ENCODE data around the gene ECM2. TPM values are rescaled to one million over a fixed set of nuclear protein-coding genes. Genes with fewer than 3 reads are reported as not detected.

The ECM2 gene
- total and polyA plus RNA-seq, 2 of the 8 experiments (the other 6 are each of a cell fraction or from before 2014, with no cell fraction given) = not detected

DNA sequence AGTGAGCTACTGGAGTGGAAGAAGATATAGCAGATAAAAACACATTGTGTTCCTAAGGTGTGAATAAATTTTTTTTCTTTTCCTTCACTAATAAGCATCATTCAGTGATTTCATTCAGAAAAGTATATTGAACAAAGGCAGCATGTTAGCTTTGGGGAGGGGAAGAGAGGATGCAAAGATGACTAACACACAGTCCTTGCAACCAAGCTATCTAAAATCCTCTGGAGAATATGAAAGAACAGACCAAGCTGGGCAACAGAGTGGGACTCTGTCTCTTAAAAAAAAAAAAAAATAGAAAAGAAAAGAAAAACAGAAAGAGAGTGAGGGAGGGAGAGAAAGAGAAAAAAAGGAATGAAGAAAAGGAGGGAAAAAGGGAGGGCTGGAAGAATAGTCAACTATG is 89.3 kb downstream of the ECM2 start:
- H3K27ac ChIP-seq (ENCODE audit: low read depth, low read length) = no peak overlapping the region
- peaks cover 0 to 2% (median 0%) of the 10 kb centered on the region in 4 experiments; a peak in 1 of 7 replicates for H3K4me1 ChIP-seq (replicated peaks in 1 of 4; ENCODE audit: control insufficient read depth in 3 of 4, insufficient read depth in 4 of 4, low read length in 3 of 4)
- DNase-seq (ENCODE audit: low read depth in 1 of 2, low spot score in 2 of 2) (no peak), FAIRE-seq (no peak)
- no peak overlapping the region for H2AFZ ChIP-seq (ENCODE audit: low read length)
- H3K4me3 ChIP-seq (ENCODE audit: extremely low read depth in 1 of 4, insufficient read depth in 2 of 4, low read depth in 3 of 4, low read length in 4 of 4) = no peak overlapping the region
- TF ChIP-seq RNF2 (IDR thresholded peaks at IDR 0.05; ENCODE audit: borderline replicate concordance, low read depth, low read length, missing control alignments, poor library complexity, severe bottlenecking) = no peak
- ChIA-PET POLR2A (ENCODE audit: partially characterized antibody) (interaction anchor here (1.6 kb wide), 1 partner anchor 121 kb away, joined by 6 read pairs; the partner anchor contains the start of genes CENPP and NOL8), CTCF (ENCODE audit: partially characterized antibody) (interaction anchor here (0.7 to 2.1 kb wide), 6 partner anchors 9 to 971 kb away, joined by 3 to 9 read pairs (median 4); no protein-coding TSS in a partner anchor)
- H2BK15ac ChIP-seq (ENCODE audit: low read length) = no peak overlapping the region
- no peaks in the 10 kb centered on the region for H3K23me2 ChIP-seq (ENCODE audit: low read depth, low read length)
- no peaks in the 10 kb centered on the region; a peak in 1 of 4 replicates for H3K9me3 ChIP-seq (ENCODE audit: insufficient read depth in 2 of 2, low read depth in 1 of 2, low read length in 1 of 2)
- no peak overlapping the region for H3K23ac ChIP-seq (ENCODE audit: insufficient read length)
- no peak overlapping the region for H2BK5ac ChIP-seq (ENCODE audit: low read depth, low read length)
- H2AK5ac ChIP-seq (ENCODE audit: low read depth, low read length) = no peak overlapping the region
- H3K56ac ChIP-seq (replicated peaks; ENCODE audit: insufficient read length, low read depth, low read length) = no peak overlapping the region
- H2BK120ac ChIP-seq (replicated peaks; ENCODE audit: low read depth, low read length) = no peak overlapping the region
- H3K79me2 ChIP-seq (ENCODE audit: control insufficient read depth in 1 of 2, insufficient read depth in 2 of 2, low read length in 2 of 2) = no peaks in the 10 kb centered on the region
- no peak overlapping the region for H3K4ac ChIP-seq (replicated peaks; ENCODE audit: insufficient read length, low read depth, low read length)
- H3K36me3 ChIP-seq (ENCODE audit: control insufficient read depth in 2 of 4, insufficient read depth in 4 of 4, low read length in 3 of 4) = no peaks in the 10 kb centered on the region
- H2BK12ac ChIP-seq (ENCODE audit: low read depth, low read length) = no peak overlapping the region
- no peak overlapping the region for H3K18ac ChIP-seq (ENCODE audit: extremely low read depth, low read length)
- no peaks in the 10 kb centered on the region for H3K79me1 ChIP-seq (ENCODE audit: low read depth, low read length)
- no peak overlapping the region for H3K4me2 ChIP-seq (ENCODE audit: insufficient read depth in 1 of 2, low read depth in 2 of 2, low read length in 2 of 2)
- no peaks in the 10 kb centered on the region for H4K20me1 ChIP-seq (replicated peaks in 1 of 2; ENCODE audit: control insufficient read depth in 1 of 2, insufficient read depth in 2 of 2, low read length in 2 of 2)
- no peak overlapping the region for H3K14ac ChIP-seq (ENCODE audit: insufficient read length)
- H3K27me3 ChIP-seq (replicated peaks in 1 of 4; ENCODE audit: control insufficient read depth in 3 of 4, extremely low read depth in 1 of 4, insufficient read depth in 3 of 4, low read length in 3 of 4) = no peaks in the 10 kb centered on the region
- no peak overlapping the region for H3K9ac ChIP-seq (replicated peaks in 1 of 4; ENCODE audit: extremely low read depth in 1 of 4, low read depth in 3 of 4, low read length in 3 of 4)
- no peak overlapping the region for H4K91ac ChIP-seq (replicated peaks; ENCODE audit: insufficient read length, low read length)
- no peak overlapping the region for H4K5ac ChIP-seq (ENCODE audit: insufficient read length, low read depth, low read length)
- H4K8ac ChIP-seq (ENCODE audit: extremely low read depth, insufficient read depth, low read length) = no peak overlapping the region
- no peak overlapping the region for H2BK20ac ChIP-seq (ENCODE audit: low read length)

Small RNA genes within 50 kb of the gene (microRNA-seq; reads per million reads assigned to microRNA genes)
- gene MIR4670 (ENCODE audit: borderline microRNAs expressed in 2 of 2, borderline number of aligned reads in 2 of 2, borderline replicate concordance in 1 of 2) = 0 reads per million in 2 experiments

Small RNA genes within 50 kb of the gene (small RNA-seq; reads per million reads assigned to genes)
- not detected for gene AL157827.1 (ENCODE audit: insufficient read depth)
- not detected for gene MIR4670 (ENCODE audit: insufficient read depth)

Other genes starting within 250 kb of the ECM2 start
- 224 and 243 TPM in 2 replicates for gene IARS1, start 242.3 kb downstream of the ECM2 start, total RNA-seq (2021; fragmentation: NEBNext Ultra II Directional; extraction: Animal tissue kit (Norgen Biotek cat#: 25700))
- 64.9 and 74.9 TPM in 2 replicates for gene IARS1, start 242.3 kb downstream of the ECM2 start, polyA plus RNA-seq (2011; rRNA removed)
- gene NOL8, start 210.6 kb downstream of the ECM2 start, total RNA-seq (2021; fragmentation: NEBNext Ultra II Directional; extraction: Animal tissue kit (Norgen Biotek cat#: 25700)) = 30.4 and 31.8 TPM in 2 replicates
- 3.0 and 6.2 TPM in 2 replicates for gene NOL8, start 210.6 kb downstream of the ECM2 start, polyA plus RNA-seq (2011; rRNA removed)
- 9.9 and 10.8 TPM in 2 replicates for gene CENPP, start 210.0 kb downstream of the ECM2 start, total RNA-seq (2021; fragmentation: NEBNext Ultra II Directional; extraction: Animal tissue kit (Norgen Biotek cat#: 25700))
- 2.2 and 2.7 TPM in 2 replicates for gene CENPP, start 210.0 kb downstream of the ECM2 start, polyA plus RNA-seq (2011; rRNA removed)
- not detected in 2 replicates for gene OGN, start 131.4 kb downstream of the ECM2 start, total RNA-seq (2021; fragmentation: NEBNext Ultra II Directional; extraction: Animal tissue kit (Norgen Biotek cat#: 25700))
- not detected in 2 replicates for gene OGN, start 131.4 kb downstream of the ECM2 start, polyA plus RNA-seq (2011; rRNA removed)
- not detected in 2 replicates for gene OMD, start 111.5 kb downstream of the ECM2 start, total RNA-seq (2021; fragmentation: NEBNext Ultra II Directional; extraction: Animal tissue kit (Norgen Biotek cat#: 25700))
- gene OMD, start 111.5 kb downstream of the ECM2 start, polyA plus RNA-seq (2011; rRNA removed) = not detected in 2 replicates
- not detected in 2 replicates for gene ASPN, start 53.5 kb downstream of the ECM2 start, total RNA-seq (2021; fragmentation: NEBNext Ultra II Directional; extraction: Animal tissue kit (Norgen Biotek cat#: 25700))
- not detected in 2 replicates for gene ASPN, start 53.5 kb downstream of the ECM2 start, polyA plus RNA-seq (2011; rRNA removed)
- 10.5 and 11.4 TPM in 2 replicates for gene IPPK, start 134.1 kb upstream of the ECM2 start, total RNA-seq (2021; fragmentation: NEBNext Ultra II Directional; extraction: Animal tissue kit (Norgen Biotek cat#: 25700))
- 13.6 and 16.0 TPM in 2 replicates for gene IPPK, start 134.1 kb upstream of the ECM2 start, polyA plus RNA-seq (2011; rRNA removed)
- 22.8 and 22.9 TPM in 2 replicates for gene BICD2, start 228.8 kb upstream of the ECM2 start, total RNA-seq (2021; fragmentation: NEBNext Ultra II Directional; extraction: Animal tissue kit (Norgen Biotek cat#: 25700))
- gene BICD2, start 228.8 kb upstream of the ECM2 start, polyA plus RNA-seq (2011; rRNA removed) = 6.6 and 9.7 TPM in 2 replicates